ENCODE results near the gene SMTN. TPM values are rescaled to one million over a fixed set of nuclear protein-coding genes. Genes with fewer than 3 reads are reported as not detected.
A peak's percentile ranks its signal among the peaks of the same experiment; 100 is the strongest.

SMTN gene
- total and polyA plus RNA-seq, 9 of the 15 experiments (the other 6 are each of a cell fraction or from before 2014, with no cell fraction given), result 2.5 to 41.1 (median 16.1) TPM

- TF ChIP-seq CREM (IDR thresholded peaks at IDR 0.05; ENCODE audit: low read depth) (0 out of 2 replicates have a peak, but pooled peaks have one; percentile 32), E2F8 (IDR thresholded peaks at IDR 0.05; ENCODE audit: low read depth, partially characterized antibody) (no peak), TCF15 (CRISPR knock-in tag; IDR thresholded peaks at IDR 0.05) (no peak), ZNF445 (CRISPR knock-in tag; IDR thresholded peaks at IDR 0.05; ENCODE audit: low read depth) (no peak), WHSC1 (IDR thresholded peaks at IDR 0.05; ENCODE audit: low read length) (no peak), ZNF384 (IDR thresholded peaks at IDR 0.05; ENCODE audit: low read depth, low read length) (no peak), ZNF778 (CRISPR knock-in tag; IDR thresholded peaks at IDR 0.05) (no peak), SMAD4 (CRISPR knock-in tag; conservative IDR thresholded peaks at IDR 0.05) (peak; percentile 53), CREB1 (IDR thresholded peaks at IDR 0.05) (0 out of 2 replicates have a peak, but pooled peaks have one; percentile 21), CREB1 (CRISPR knock-in tag; IDR thresholded peaks at IDR 0.05) (0 out of 2 replicates have a peak, but pooled peaks have one; percentile 25), CBX3 (IDR thresholded peaks at IDR 0.05; ENCODE audit: borderline replicate concordance in 1 of 2, low read length in 2 of 2) (no peak), MYNN (IDR thresholded peaks at IDR 0.05) (no peak), MYNN (CRISPR knock-in tag; IDR thresholded peaks at IDR 0.05) (no peak), EGR1 (conservative IDR thresholded peaks at IDR 0.05) (peak; percentile 72), ZNF740 (CRISPR knock-in tag; IDR thresholded peaks at IDR 0.05) (no peak), ZNF740 (tag; IDR thresholded peaks at IDR 0.05) (no peak), ZNF282 (CRISPR knock-in tag; IDR thresholded peaks at IDR 0.05) (no peak), CEBPZ (IDR thresholded peaks at IDR 0.05; ENCODE audit: borderline replicate concordance, low read depth, low read length) (no peak), POLR2AphosphoS5 (IDR thresholded peaks at IDR 0.05; ENCODE audit: control insufficient read depth, insufficient read depth, low read depth, low read length) (peak; percentile 41; the same call in 1 of the 2 replicates), BRCA1 (IDR thresholded peaks at IDR 0.05) (no peak), BRCA1 (CRISPR knock-in tag; IDR thresholded peaks at IDR 0.05) (no peak), RBFOX2 (IDR thresholded peaks at IDR 0.05; ENCODE audit: low read depth, low read length) (peak; percentile 90), MCM7 (IDR thresholded peaks at IDR 0.05) (no peak)
Observed at GRCh38 chr22:31080848-31081649, at the start of gene SMTN (continued).

Data from K562 (cell line).